Endothelial cell of umbilical vein (primary cell): ENCODE measurements around the gene UST. TPM values are rescaled to one million over a fixed set of nuclear protein-coding genes. Genes with fewer than 3 reads are reported as not detected.

Experiments
- BruUV-seq: library from RNA; stranded (reverse); fragments of 400-500 nt; replicated peaks from 2 replicates; lab custom pipeline; 2021; lab: Mats Ljungman, UMichigan
- CTCF ChIA-PET: fragments of 300-600, 350-600 bp; sonication (Branson Sonifier 250); formaldehyde crosslinking; loops from one replicate; lab custom pipeline; 2021; ENCODE audit warnings: antibody characterized with exemption, inconsistent platforms; lab: Charles Lee
- POLR2A ChIA-PET: fragments of 300-600, 350-600 bp; sonication (Branson Sonifier 250); formaldehyde crosslinking; loops from one replicate; lab custom pipeline; 2021; ENCODE audit warnings: antibody characterized with exemption, inconsistent platforms; lab: Charles Lee
- DNase-seq: peaks from one replicate; pipeline ENCODE4 v3.0.0-alpha.2; 2011; ENCODE audit warnings: low read depth, low spot score
- FAIRE-seq: peaks from 2 replicates; lab custom pipeline; 2011; peaks lifted over from hg19 to GRCh38; lab: Jason Lieb, UNC
- H2AFZ ChIP-seq: 2 replicates; pipeline ENCODE4 v1.6.0; 2012; ENCODE audit warnings: low read depth, low read length, control low read depth, inconsistent platforms
- H3K27ac ChIP-seq: 2 replicates; pipeline ENCODE4 v1.5.1; 2011; ENCODE audit warnings: low read depth, mild to moderate bottlenecking, control low read depth, low read length, moderate library complexity; ENCODE audit not compliant: insufficient read depth
- H3K27me3 ChIP-seq, 2 experiments: 2 replicates each; pipeline versions ENCODE4 v1.6.0 to v1.6.1; 2011; ENCODE audit warnings: low read length in 2 of 2, mixed read lengths in 1 of 2; ENCODE audit not compliant: control insufficient read depth in 2 of 2, insufficient read depth in 2 of 2
- H3K36me3 ChIP-seq, 2 experiments: 2 replicates in 1 of 2; 3 replicates in 1 of 2; pipeline ENCODE4 v1.5.1; 2011; ENCODE audit warnings: low read length in 2 of 2, mild to moderate bottlenecking in 1 of 2, moderate library complexity in 1 of 2; ENCODE audit not compliant: control insufficient read depth in 2 of 2, insufficient read depth in 2 of 2; ENCODE audit errors: extremely low read depth in 1 of 2
- H3K4me1 ChIP-seq: 3 replicates; pipeline ENCODE4 v1.5.1; 2011; ENCODE audit warnings: mild to moderate bottlenecking, low read length; ENCODE audit not compliant: control insufficient read depth, insufficient read depth; ENCODE audit errors: extremely low read depth
- H3K4me2 ChIP-seq: 2 replicates; pipeline ENCODE4 v1.6.1; 2011; ENCODE audit warnings: low read length, control low read depth, mixed read lengths; ENCODE audit not compliant: insufficient read depth
- H3K4me3 ChIP-seq, 3 experiments: fragments of 200-600 bp in 1 of 3; sonication (generic), shearing (Covaris generic) in 1 of 3; replicated peaks in 1 of 3; 2 replicates each; pipeline ENCODE4 v1.5.1; 2011 to 2016; ENCODE audit warnings: control low read depth in 3 of 3, low read length in 3 of 3, mild to moderate bottlenecking in 2 of 3, inconsistent platforms in 1 of 3, low read depth in 1 of 3, moderate library complexity in 1 of 3; ENCODE audit not compliant: insufficient read depth in 1 of 3
- H3K79me2 ChIP-seq: 2 replicates; pipeline ENCODE4 v1.6.0; 2012; ENCODE audit warnings: low read length, inconsistent platforms; ENCODE audit not compliant: control insufficient read depth, insufficient read depth
- H3K9ac ChIP-seq: replicated peaks from 2 replicates; pipeline ENCODE3; 2011; ENCODE audit warnings: low read length, control low read depth; ENCODE audit not compliant: insufficient read depth; ENCODE audit errors: extremely low read depth
- H3K9me1 ChIP-seq: replicated peaks from 3 replicates; pipeline ENCODE4 v1.6.0; 2011; ENCODE audit warnings: mild to moderate bottlenecking, low read length; ENCODE audit not compliant: control insufficient read depth, insufficient read depth; ENCODE audit errors: extremely low read depth
- H3K9me3 ChIP-seq: replicated peaks from 2 replicates; pipeline ENCODE4 v1.5.1; 2012; ENCODE audit warnings: low read length, inconsistent platforms; ENCODE audit not compliant: control insufficient read depth, insufficient read depth
- H4K20me1 ChIP-seq: replicated peaks from 2 replicates; pipeline ENCODE3; 2011; ENCODE audit warnings: mild to moderate bottlenecking, low read length; ENCODE audit not compliant: control insufficient read depth, insufficient read depth; ENCODE audit errors: extremely low read depth
- EZH2 ChIP-seq: IDR thresholded peaks from 2 replicates; pipeline ENCODE4 v1.6.1; 2012; ENCODE audit warnings: borderline replicate concordance, low read depth, mild to moderate bottlenecking, moderate library complexity, low read length, inconsistent platforms; ENCODE audit not compliant: severe bottlenecking
- FOS ChIP-seq: IDR thresholded peaks from 2 replicates; pipeline ENCODE4 v1.6.1; 2011; ENCODE audit warnings: mild to moderate bottlenecking, low read length, moderate library complexity, borderline replicate concordance; ENCODE audit not compliant: insufficient read depth
- GATA2 ChIP-seq: IDR thresholded peaks from 2 replicates; pipeline ENCODE4 v1.7.0; 2011; ENCODE audit warnings: low read depth, mild to moderate bottlenecking, moderate library complexity, mixed read lengths, low read length; ENCODE audit not compliant: insufficient read length, insufficient read depth
- JUN ChIP-seq: IDR thresholded peaks from 2 replicates; pipeline ENCODE4 v1.6.1; 2011; ENCODE audit warnings: borderline replicate concordance, low read depth; ENCODE audit not compliant: insufficient read length, insufficient read depth
- MYC ChIP-seq: IDR thresholded peaks from one replicate; pipeline ENCODE4 v1.6.1; 2011; ENCODE audit warnings: mild to moderate bottlenecking, low read depth, low read length
- POLR2A ChIP-seq: IDR thresholded peaks from 2 replicates; pipeline ENCODE4 v1.6.1; 2012; ENCODE audit warnings: low read depth, mild to moderate bottlenecking, control low read depth, low read length
- POLR2AphosphoS5 ChIP-seq: IDR thresholded peaks from 2 replicates; pipeline ENCODE4 v1.6.1; 2012; ENCODE audit warnings: low read depth, mild to moderate bottlenecking, control low read depth, low read length, moderate library complexity; ENCODE audit not compliant: insufficient read depth
- dilution Hi-C: fragments of 300-500 bp; cut with MboI; formaldehyde crosslinking; loops from one replicate; pipeline ENCODE4 v1.15.0; 2019; ENCODE audit warnings: low sequenced_read_pairs; ENCODE audit not compliant: extremely low pct_ligation_motif_present
- intact Hi-C: fragments of 100-400 bp; cut with micrococcal nuclease; formaldehyde crosslinking; loops from one replicate; pipeline ENCODE4 v1.10.0; 2022
- polyA plus RNA-seq, 4 experiments: library from polyadenylated mRNA; depleted of rRNA in 3 of 4; stranded (reverse) in 3 of 4; unstranded in 1 of 4; fragments of >200 nt; gene quantifications; 2 replicates each; pipeline versions ENCODE4 v1.2.1 to v1.2.3, GENCODE V29; 2011 to 2012; ENCODE audit warnings: missing spikeins in 1 of 4
- total RNA-seq: library from RNA; stranded (reverse); gene quantifications from 2 replicates; pipeline ENCODE4 v1.2.3, GENCODE V29; 2021
- TF ChIP-seq, protein P1 (sequence below), 2 donors: IDR thresholded peaks; 1 replicate in 1 of 2; 2 replicates in 1 of 2; pipeline ENCODE4 v1.5.1; 2011; ENCODE audit warnings: low read length in 2 of 2, mild to moderate bottlenecking in 2 of 2, moderate library complexity in 2 of 2, control low read depth in 1 of 2, inconsistent platforms in 1 of 2, low read depth in 1 of 2; ENCODE audit not compliant: insufficient read depth in 1 of 2; ENCODE audit errors: extremely low read depth in 1 of 2
- TF ChIP-seq, protein P2 (sequence below): IDR thresholded peaks from 2 replicates; pipeline ENCODE4 v1.6.1; 2011; ENCODE audit not compliant: insufficient read depth, insufficient read length

UST gene
- total and polyA plus RNA-seq, 2 donors (not counting 3 experiments of a cell fraction or from before 2014, with no cell fraction given), result 0.26 to 0.84 TPM

DNA sequence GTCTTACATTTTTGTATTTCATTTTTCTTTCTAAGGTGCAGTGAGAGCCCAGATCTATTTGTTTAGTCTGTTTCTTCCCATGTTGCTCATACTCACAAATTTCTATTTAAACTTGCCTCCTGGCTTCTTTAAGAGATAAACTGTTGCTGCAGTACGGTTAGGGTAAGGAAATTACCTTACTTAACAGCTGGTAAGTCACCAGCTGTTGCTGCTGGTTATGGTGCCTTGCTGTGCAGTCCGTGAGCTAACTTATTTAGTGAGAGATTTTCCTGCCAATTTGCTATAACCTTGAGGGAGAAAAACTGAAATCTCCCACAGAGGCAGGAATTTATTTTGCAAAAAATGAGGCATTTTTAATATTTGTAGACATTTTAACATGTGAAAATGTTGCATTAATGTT is 261.0 kb downstream of the UST start:
- dilution Hi-C loops, result no loop called here
- Histone ChIP-seq H3K36me3 (no peaks in the 10 kb centered on the region), H3K27me3 (no peaks in the 10 kb centered on the region), H3K4me1 (no peaks in the 10 kb centered on the region), H3K9me3 (no peaks in the 10 kb centered on the region), H4K20me1 (no peaks in the 10 kb centered on the region), H3K79me2 (no peaks in the 10 kb centered on the region), H3K27ac (no peak overlapping the region), H3K9ac (no peak overlapping the region), H2AFZ (no peak overlapping the region), H3K9me1 (no peaks in the 10 kb centered on the region), H3K4me2 (no peak overlapping the region), H3K4me3 (no peak overlapping the region)
- ChIA-PET POLR2A (no interaction called here), CTCF (no interaction called here)
- BruUV-seq, result no TSS peak
- DNase-seq, result no peak
- no peak for TF ChIP-seq MYC
- TF ChIP-seq, protein P1, sequence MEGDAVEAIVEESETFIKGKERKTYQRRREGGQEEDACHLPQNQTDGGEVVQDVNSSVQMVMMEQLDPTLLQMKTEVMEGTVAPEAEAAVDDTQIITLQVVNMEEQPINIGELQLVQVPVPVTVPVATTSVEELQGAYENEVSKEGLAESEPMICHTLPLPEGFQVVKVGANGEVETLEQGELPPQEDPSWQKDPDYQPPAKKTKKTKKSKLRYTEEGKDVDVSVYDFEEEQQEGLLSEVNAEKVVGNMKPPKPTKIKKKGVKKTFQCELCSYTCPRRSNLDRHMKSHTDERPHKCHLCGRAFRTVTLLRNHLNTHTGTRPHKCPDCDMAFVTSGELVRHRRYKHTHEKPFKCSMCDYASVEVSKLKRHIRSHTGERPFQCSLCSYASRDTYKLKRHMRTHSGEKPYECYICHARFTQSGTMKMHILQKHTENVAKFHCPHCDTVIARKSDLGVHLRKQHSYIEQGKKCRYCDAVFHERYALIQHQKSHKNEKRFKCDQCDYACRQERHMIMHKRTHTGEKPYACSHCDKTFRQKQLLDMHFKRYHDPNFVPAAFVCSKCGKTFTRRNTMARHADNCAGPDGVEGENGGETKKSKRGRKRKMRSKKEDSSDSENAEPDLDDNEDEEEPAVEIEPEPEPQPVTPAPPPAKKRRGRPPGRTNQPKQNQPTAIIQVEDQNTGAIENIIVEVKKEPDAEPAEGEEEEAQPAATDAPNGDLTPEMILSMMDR (IDR thresholded peaks at IDR 0.05; ENCODE audit: extremely low read depth in 1 of 2, insufficient read depth in 1 of 2, low read depth in 1 of 2, low read length in 2 of 2), result no peak
- no peak for TF ChIP-seq POLR2AphosphoS5
- no peak for TF ChIP-seq POLR2A
- TF ChIP-seq JUN, result no peak
- no peak for TF ChIP-seq GATA2
- TF ChIP-seq, protein P2, sequence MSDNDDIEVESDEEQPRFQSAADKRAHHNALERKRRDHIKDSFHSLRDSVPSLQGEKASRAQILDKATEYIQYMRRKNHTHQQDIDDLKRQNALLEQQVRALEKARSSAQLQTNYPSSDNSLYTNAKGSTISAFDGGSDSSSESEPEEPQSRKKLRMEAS, result no peak
- no peak for TF ChIP-seq EZH2
- no peak for TF ChIP-seq FOS
- no peak for FAIRE-seq
- intact Hi-C loops, result no loop called here
